Smooth muscle cell (in vitro differentiated cells): ENCODE measurements around the gene TNNT1. TPM values are rescaled to one million over a fixed set of nuclear protein-coding genes. Genes with fewer than 3 reads are reported as not detected.

Experiments
- DNase-seq: peaks from one replicate; lab custom pipeline; 2025; ENCODE audit not compliant: unreplicated experiment; lab: John Stamatoyannopoulos, UW
- H2AFZ ChIP-seq: fragments of 200-600 bp; sonication (generic); 2 replicates; pipeline ENCODE4 v1.6.0; 2016; ENCODE audit warnings: antibody characterized with exemption, low read depth, mild to moderate bottlenecking
- H3F3A ChIP-seq: fragments of 200-600 bp; sonication (generic); 2 replicates; pipeline ENCODE4 v1.6.0; 2017; ENCODE audit warnings: antibody characterized with exemption, low read depth
- H3K27ac ChIP-seq: fragments of 200-600 bp; sonication (generic); 2 replicates; pipeline ENCODE4 v1.5.1; 2016; ENCODE audit warnings: low read depth, mild to moderate bottlenecking
- H3K27me3 ChIP-seq: fragments of 200-600 bp; sonication (generic); 2 replicates; pipeline ENCODE4 v1.6.1; 2016; ENCODE audit warnings: low read depth, mild to moderate bottlenecking
- H3K36me3 ChIP-seq: fragments of 200-600 bp; sonication (generic); 2 replicates; pipeline ENCODE4 v1.5.1; 2016; ENCODE audit warnings: low read depth
- H3K4me1 ChIP-seq: fragments of 200-600 bp; sonication (generic); 2 replicates; pipeline ENCODE4 v1.5.1; 2016; ENCODE audit warnings: low read depth
- H3K4me2 ChIP-seq: fragments of 200-600 bp; sonication (generic); 2 replicates; pipeline ENCODE4 v1.6.0; 2016; ENCODE audit warnings: mild to moderate bottlenecking
- H3K4me3 ChIP-seq: fragments of 200-600 bp; sonication (generic); 2 replicates; pipeline ENCODE4 v1.5.1; 2016; ENCODE audit warnings: mild to moderate bottlenecking
- H3K79me2 ChIP-seq: fragments of 200-600 bp; sonication (generic); 2 replicates; pipeline ENCODE4 v1.6.0; 2016; ENCODE audit warnings: low read depth, mild to moderate bottlenecking
- H3K9ac ChIP-seq: fragments of 200-600 bp; sonication (generic); 2 replicates; pipeline ENCODE4 v1.6.0; 2016; ENCODE audit warnings: low read depth
- H3K9me3 ChIP-seq: fragments of 200-600 bp; sonication (generic); replicated peaks from 2 replicates; pipeline ENCODE4 v1.5.1; 2016; ENCODE audit warnings: low read depth
- H4K20me1 ChIP-seq: fragments of 200-600 bp; sonication (generic); 2 replicates; pipeline ENCODE4 v1.6.0; 2016; ENCODE audit warnings: low read depth
- CTCF ChIP-seq: fragments of 200-600 bp; sonication (generic); IDR thresholded peaks from 2 replicates; pipeline ENCODE4 v1.5.1; 2017; ENCODE audit warnings: borderline replicate concordance, mild to moderate bottlenecking, antibody characterized with exemption; ENCODE audit not compliant: insufficient read depth, poor library complexity, severe bottlenecking
- WGBS: methylation state at CpG from one replicate; pipeline ENCODE4 v1.1.7; 2016; ENCODE audit warnings: low lambda C conversion rate; 5-methylcytosine and 5-hydroxymethylcytosine counted together
- polyA plus RNA-seq: library from polyadenylated mRNA; unstranded; fragments of >200 nt; fragmentation: Nextera tagmentation; extraction: Ambion mirVana; gene quantifications from 2 replicates; pipeline ENCODE4 v1.2.1, GENCODE V29; 2016
- total RNA-seq: library from RNA; depleted of rRNA; stranded (reverse); fragments of >200 nt; gene quantifications from 2 replicates; pipeline ENCODE4 v1.2.3, GENCODE V29; 2014

Gene TNNT1
- total and polyA plus RNA-seq, 2 experiments from 2014 or later, result 24.5 to 27.1 TPM

GRCh38 chr19:55137915-55138314 lies 11.1 kb downstream of the TNNT1 start:
- 81% methylated on average over 9 of the region's 9 CpGs for WGBS

DNA sequence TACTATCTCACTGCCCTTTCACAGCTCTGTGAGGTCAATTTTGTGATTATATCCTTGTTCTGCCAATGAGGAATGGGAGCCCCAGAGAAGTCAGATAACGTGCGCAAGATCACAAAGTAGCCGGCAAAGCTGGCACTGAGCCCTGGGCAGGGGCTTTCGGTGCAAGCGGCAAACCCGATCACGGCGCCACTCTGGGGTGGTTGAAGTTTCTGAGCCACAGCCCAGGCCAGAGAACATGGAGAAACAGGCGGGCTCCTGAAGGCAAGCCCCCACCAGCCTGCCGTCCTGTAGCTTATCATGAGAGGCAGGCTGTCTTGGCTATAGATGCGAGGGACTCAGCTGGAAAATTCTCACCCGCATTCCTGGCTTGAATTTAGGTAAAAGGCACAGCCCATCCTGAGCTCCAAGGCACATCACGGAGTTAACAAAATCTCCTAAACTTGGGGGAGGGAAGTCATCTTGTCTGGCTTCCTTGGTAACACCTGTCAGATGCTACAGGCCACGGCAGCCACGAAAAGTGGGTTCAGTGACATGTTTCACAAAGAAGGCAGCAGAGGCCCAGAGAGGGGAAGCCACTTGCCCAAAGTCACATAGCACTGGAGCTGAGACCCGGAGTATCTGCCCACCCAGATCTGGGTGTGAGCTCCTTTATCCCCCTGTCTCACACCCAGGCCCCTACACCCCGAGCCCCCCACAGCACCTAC lies 12.5 kb downstream of the TNNT1 start:
- Histone ChIP-seq H2AFZ (no peak overlapping the region), H3K9ac (no peak overlapping the region), H4K20me1 (no peaks in the 10 kb centered on the region), H3K79me2 (no peaks in the 10 kb centered on the region), H3K36me3 (no peaks in the 10 kb centered on the region), H3K27ac (no peak overlapping the region), H3K4me2 (no peak overlapping the region), H3F3A (no peaks in the 10 kb centered on the region), H3K4me1 (no peaks in the 10 kb centered on the region), H3K9me3 (no peaks in the 10 kb centered on the region), H3K27me3 (no peaks in the 10 kb centered on the region), H3K4me3 (no peak overlapping the region)
- 97% methylated on average over 17 of the region's 17 CpGs for WGBS
- DNase-seq, result no peak
- TF ChIP-seq CTCF, result no peak

More at GRCh38 chr19:55137915-55138314, 11.1 kb downstream of the TNNT1 start:
- H3F3A ChIP-seq, result no peaks in the 10 kb centered on the region
- no peaks in the 10 kb centered on the region for H4K20me1 ChIP-seq
- no peak overlapping the region for H2AFZ ChIP-seq
- no peak for TF ChIP-seq CTCF
- H3K27ac ChIP-seq, result no peak overlapping the region
- H3K4me2 ChIP-seq, result no peak overlapping the region
- DNase-seq, result no peak
- no peak overlapping the region for H3K4me3 ChIP-seq
- H3K27me3 ChIP-seq, result no peaks in the 10 kb centered on the region
- H3K4me1 ChIP-seq, result no peaks in the 10 kb centered on the region
- H3K9ac ChIP-seq, result no peak overlapping the region
- no peaks in the 10 kb centered on the region for H3K79me2 ChIP-seq
- no peaks in the 10 kb centered on the region for H3K9me3 ChIP-seq
- no peaks in the 10 kb centered on the region for H3K36me3 ChIP-seq

- no peaks in the 10 kb centered on the region for H3K36me3 ChIP-seq
- no peak for DNase-seq
- H2AFZ ChIP-seq, result no peak overlapping the region
- H3K9ac ChIP-seq, result no peak overlapping the region
- H3K27ac ChIP-seq, result no peak overlapping the region
- WGBS, result 67% methylated on average over 1 of the region's 3 CpGs
- no peaks in the 10 kb centered on the region for H3K4me1 ChIP-seq
- no peaks in the 10 kb centered on the region for H3K79me2 ChIP-seq
- TF ChIP-seq CTCF, result no peak
- no peak overlapping the region for H3K4me3 ChIP-seq
- no peaks in the 10 kb centered on the region for H3K9me3 ChIP-seq
- no peak overlapping the region for H3K4me2 ChIP-seq
- H4K20me1 ChIP-seq, result no peaks in the 10 kb centered on the region
- H3F3A ChIP-seq, result no peaks in the 10 kb centered on the region
- H3K27me3 ChIP-seq, result no peaks in the 10 kb centered on the region
These were observed 14.3 kb downstream of the TNNT1 start for GRCh38 chr19:55134736-55135135.
